ENCODE results near the gene PDS5B.

DNA sequence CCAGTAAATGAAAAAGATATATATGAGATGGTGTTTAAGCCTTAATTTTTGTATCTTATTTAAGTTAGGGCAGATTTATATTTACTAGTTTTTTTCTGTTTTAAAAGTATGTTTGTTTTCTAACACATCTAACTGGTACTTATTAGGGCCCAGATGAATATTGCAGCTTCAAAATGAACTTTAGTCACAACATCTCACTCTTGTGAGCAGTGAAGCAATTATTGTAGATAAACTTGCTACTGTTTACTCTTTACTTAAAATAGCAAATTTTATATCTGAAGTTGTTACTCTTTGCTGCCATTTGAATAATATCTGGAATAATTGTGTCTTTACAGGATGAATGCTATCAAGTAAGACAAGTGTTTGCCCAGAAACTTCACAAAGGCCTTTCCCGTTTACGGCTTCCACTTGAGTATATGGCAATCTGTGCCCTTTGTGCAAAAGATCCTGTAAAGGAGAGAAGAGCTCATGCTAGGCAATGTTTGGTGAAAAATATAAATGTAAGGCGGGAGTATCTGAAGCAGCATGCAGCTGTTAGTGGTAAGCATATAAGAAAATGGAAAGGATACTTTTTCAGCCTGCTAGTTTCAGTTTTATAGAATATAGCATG lies 166.8 kb downstream of the PDS5B start:
- TF ChIP-seq, protein P1, sequence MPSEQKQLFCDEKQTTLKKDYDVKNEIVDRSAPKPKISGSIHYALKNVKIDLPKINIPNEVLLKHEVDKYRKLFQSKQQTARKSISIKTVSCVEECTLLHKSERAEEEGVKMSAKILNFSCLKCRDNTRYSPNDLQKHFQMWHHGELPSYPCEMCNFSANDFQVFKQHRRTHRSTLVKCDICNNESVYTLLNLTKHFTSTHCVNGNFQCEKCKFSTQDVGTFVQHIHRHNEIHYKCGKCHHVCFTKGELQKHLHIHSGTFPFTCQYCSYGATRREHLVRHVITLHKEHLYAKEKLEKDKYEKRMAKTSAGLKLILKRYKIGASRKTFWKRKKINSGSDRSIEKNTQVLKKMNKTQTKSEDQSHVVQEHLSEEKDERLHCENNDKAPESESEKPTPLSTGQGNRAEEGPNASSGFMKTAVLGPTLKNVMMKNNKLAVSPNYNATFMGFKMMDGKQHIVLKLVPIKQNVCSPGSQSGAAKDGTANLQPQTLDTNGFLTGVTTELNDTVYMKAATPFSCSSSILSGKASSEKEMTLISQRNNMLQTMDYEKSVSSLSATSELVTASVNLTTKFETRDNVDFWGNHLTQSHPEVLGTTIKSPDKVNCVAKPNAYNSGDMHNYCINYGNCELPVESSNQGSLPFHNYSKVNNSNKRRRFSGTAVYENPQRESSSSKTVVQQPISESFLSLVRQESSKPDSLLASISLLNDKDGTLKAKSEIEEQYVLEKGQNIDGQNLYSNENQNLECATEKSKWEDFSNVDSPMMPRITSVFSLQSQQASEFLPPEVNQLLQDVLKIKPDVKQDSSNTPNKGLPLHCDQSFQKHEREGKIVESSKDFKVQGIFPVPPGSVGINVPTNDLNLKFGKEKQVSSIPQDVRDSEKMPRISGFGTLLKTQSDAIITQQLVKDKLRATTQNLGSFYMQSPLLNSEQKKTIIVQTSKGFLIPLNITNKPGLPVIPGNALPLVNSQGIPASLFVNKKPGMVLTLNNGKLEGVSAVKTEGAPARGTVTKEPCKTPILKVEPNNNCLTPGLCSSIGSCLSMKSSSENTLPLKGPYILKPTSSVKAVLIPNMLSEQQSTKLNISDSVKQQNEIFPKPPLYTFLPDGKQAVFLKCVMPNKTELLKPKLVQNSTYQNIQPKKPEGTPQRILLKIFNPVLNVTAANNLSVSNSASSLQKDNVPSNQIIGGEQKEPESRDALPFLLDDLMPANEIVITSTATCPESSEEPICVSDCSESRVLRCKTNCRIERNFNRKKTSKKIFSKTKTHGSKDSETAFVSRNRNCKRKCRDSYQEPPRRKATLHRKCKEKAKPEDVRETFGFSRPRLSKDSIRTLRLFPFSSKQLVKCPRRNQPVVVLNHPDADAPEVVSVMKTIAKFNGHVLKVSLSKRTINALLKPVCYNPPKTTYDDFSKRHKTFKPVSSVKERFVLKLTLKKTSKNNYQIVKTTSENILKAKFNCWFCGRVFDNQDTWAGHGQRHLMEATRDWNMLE (tag by site-specific recombination; conservative IDR thresholded peaks at IDR 0.05; ENCODE audit: low read depth) = no peak
- TF ChIP-seq, protein P2, sequence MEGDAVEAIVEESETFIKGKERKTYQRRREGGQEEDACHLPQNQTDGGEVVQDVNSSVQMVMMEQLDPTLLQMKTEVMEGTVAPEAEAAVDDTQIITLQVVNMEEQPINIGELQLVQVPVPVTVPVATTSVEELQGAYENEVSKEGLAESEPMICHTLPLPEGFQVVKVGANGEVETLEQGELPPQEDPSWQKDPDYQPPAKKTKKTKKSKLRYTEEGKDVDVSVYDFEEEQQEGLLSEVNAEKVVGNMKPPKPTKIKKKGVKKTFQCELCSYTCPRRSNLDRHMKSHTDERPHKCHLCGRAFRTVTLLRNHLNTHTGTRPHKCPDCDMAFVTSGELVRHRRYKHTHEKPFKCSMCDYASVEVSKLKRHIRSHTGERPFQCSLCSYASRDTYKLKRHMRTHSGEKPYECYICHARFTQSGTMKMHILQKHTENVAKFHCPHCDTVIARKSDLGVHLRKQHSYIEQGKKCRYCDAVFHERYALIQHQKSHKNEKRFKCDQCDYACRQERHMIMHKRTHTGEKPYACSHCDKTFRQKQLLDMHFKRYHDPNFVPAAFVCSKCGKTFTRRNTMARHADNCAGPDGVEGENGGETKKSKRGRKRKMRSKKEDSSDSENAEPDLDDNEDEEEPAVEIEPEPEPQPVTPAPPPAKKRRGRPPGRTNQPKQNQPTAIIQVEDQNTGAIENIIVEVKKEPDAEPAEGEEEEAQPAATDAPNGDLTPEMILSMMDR (tag by site-specific recombination; IDR thresholded peaks at IDR 0.05) = no peak
- TF ChIP-seq PBX3 (CRISPR knock-in tag; IDR thresholded peaks at IDR 0.05) = no peak
- TF ChIP-seq ZNF155 (tag by site-specific recombination; IDR thresholded peaks at IDR 0.05) = no peak

Measured in HEK293 (cell line).